Anterior cingulate cortex (tissue), 58 donors: ENCODE measurements around the gene CDH8.
"Not testable (repeated sequence)": the region's sequence is repeated elsewhere in the genome, so short reads cannot be mapped to it uniquely, and the experiment has no call there.

ENCODE experiments used
- DNase-seq, 58 donors: peaks; one replicate each; lab custom pipeline; 2025; lab: John Stamatoyannopoulos, UW

CDH8 gene

GRCh38 chr16:61944004-61944403, 92.2 kb downstream of the CDH8 start:
- no peak for DNase-seq

DNA sequence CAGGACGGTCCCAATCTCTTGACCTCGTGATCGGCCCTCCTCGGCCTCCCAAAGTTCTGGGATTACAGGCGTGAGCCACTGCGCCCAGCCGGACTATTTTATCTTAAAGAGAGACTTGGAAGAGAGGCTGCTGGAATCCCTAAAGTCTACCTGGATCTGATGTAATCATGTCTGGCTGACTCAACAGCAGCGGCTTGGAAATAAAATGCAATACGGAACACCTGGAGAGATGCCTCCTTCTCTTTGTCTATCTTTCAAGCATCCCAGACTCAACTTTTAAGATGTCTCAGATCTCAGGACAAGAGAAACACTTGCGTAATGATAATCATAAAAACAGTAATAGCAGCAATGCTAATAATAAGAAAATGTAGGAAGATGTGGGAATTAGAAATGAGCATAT, 95.6 kb downstream of the CDH8 start:
- DNase-seq, result no peak

DNA sequence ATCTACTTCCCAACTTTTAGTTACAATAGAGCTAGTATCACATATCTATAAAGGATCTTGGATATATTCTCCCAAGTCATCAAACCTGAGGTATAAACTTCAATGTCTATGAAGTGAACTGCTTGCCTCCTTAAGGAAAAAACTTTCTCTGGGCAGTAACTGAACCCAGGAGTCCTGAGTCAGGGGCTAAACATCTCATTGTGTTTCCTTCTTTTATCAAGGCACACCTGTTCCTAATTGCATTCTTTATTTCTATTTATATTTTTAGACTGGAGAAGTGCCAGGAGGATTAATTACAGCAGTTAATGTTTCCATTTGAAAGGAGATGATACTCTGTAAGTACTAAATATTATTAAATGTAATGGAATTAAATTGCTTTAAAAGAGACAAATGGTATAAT, 98.6 kb downstream of the CDH8 start:
- no peak for DNase-seq

DNA sequence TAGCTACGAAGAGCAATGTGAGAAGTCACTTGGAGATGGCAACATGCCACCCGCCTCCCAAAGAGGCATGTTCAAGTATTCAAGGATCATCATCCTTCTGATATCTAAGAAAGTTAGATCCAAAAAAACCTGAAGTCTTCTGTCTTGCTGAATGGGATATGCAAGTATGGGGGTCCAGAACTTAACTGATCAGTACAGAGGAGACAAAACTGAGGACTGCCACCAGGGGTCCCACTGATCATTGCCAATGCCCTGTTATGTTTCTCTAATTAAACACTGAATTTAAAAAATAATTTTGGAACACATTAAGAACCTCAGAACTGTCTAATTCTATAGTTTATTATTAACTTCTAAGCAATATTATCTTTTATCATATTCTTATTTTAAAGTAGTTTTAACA, 99.7 kb downstream of the CDH8 start:
- DNase-seq, result peak in 2 of 58 donors; percentile 3 to 20

GRCh38 chr16:61934601-61935000, 101.6 kb downstream of the CDH8 start:
- DNase-seq, result no peak

DNA sequence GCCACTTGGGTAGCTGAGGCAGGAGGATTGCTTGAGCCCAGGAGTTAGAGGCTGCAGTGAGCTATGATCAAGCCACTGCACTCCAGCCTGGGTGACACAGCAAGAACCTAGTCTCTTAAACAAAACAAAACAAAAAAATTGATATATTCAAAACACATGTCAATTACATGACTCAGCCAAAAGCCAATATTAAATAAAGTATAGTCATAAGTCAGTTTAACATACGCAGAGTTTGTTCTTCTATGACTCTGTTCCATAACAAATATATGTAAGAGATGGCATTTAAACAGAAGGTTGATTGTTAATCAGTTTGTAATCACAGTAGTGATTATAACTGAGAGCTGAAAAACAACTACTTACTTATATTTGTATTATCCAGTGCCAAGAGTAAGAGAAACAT, 106.5 kb downstream of the CDH8 start:
- no peak for DNase-seq

DNA sequence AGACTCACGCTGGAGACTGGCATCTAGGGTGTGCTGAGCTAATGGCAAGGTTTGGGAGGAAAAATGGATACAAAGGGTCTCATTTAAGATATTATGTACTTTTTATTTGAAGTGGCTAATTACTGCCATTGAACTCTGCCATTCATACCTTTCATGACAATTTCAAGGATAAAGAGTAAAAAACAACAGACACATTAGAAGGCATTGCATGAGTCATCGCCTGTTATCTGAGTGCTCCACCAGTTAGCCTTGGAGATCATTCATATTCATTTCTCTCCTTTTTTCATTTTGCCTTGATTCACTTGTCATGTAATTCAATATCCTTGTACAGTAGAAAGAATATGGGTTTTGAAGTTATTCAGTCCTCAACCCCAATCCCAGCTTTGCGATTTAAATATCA, 109.5 kb downstream of the CDH8 start:
- DNase-seq, result no peak

GRCh38 chr16:61923629-61924028, 112.6 kb downstream of the CDH8 start:
- no peak for DNase-seq

DNA sequence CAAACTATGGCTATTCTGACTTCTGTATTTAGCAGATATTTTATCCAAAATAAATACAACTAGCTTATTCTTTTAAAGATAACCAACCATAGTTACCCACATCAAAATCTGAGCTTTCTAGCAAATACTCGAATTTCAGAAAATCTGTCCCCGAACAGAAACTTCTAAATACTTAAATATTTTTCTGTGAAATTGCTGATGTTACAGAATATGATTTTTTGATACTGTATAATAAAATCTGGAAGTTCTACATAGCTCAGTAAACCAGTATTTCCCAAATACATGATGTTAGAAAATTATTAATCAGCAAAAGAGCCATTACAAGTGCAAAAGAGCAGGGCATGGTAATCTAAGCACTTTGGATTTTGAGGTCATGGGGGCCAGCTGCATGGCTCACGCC, 114.9 kb downstream of the CDH8 start:
- no peak for DNase-seq

- DNase-seq, result not testable (repeated sequence)
These were observed 118.1 kb downstream of the CDH8 start for GRCh38 chr16:61917865-61918826.

GRCh38 chr16:61915569-61915968, 120.7 kb downstream of the CDH8 start:
- DNase-seq, result no peak

DNA sequence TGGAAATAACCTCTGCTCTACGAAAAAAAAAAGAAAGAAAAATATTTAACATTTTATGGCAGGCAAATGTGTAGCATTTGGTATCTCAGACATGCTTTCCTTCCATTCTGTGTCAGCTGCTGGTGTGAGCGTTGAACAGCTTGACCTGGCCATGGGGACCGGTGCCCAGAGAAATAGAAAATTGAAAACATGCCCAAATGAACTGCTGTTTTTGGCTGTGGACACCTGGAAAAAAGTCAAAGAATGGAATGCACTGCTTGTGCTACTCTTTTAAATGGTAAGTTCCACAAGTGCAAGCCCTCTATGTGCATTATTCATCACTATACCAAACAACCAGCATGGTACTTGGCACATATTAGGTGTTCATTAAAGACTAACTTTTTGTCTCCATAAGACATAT, 127.2 kb downstream of the CDH8 start:
- DNase-seq, result no peak

- no peak for DNase-seq
These were observed 127.8 kb downstream of the CDH8 start for GRCh38 chr16:61908426-61908825.

GRCh38 chr16:61901689-61902088, 134.5 kb downstream of the CDH8 start:
- DNase-seq, result no peak

- no peak for DNase-seq
These were observed 135.8 kb downstream of the CDH8 start for GRCh38 chr16:61900482-61900881.

GRCh38 chr16:61897657-61898056, 138.6 kb downstream of the CDH8 start:
- no peak for DNase-seq

GRCh38 chr16:61892531-61892930, 143.7 kb downstream of the CDH8 start:
- DNase-seq, result no peak

DNA sequence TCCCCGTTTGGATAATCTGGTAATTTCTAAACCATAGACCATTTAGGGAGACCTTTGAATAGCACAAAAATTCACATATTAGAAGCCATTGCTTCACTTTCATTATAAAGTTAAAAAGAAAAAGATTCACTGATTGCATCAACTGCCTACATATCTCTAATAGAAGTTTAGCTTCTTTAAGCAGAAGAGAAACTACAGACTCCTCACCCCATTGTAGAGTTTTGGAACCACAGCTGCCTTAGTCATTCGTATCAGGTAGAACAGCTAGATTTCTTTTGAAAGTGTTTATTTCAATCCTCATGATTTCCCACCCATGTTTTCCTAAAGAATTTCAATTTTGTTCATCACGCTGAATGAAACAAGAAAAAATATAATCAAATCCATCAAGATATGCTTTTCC, 144.8 kb downstream of the CDH8 start:
- no peak for DNase-seq

GRCh38 chr16:61890386-61890785, 145.9 kb downstream of the CDH8 start:
- DNase-seq, result no peak

GRCh38 chr16:61887903-61888302, 148.3 kb downstream of the CDH8 start:
- peak in 23 of 58 donors; percentile 2 to 29 (median 7) for DNase-seq

GRCh38 chr16:61885343-61885742, 150.9 kb downstream of the CDH8 start:
- DNase-seq, result no peak

GRCh38 chr16:61879306-61879705, 156.9 kb downstream of the CDH8 start:
- DNase-seq, result no peak
